Naive thymus-derived CD4-positive, alpha-beta T cell (primary cell): ENCODE results near the gene ERFE. TPM values are rescaled to one million over a fixed set of nuclear protein-coding genes. Genes with fewer than 3 reads are reported as not detected.
"Not testable (repeated sequence)": the region's sequence is repeated elsewhere in the genome, so short reads cannot be mapped to it uniquely, and the experiment has no call there.

Experiments
- ATAC-seq: fragments of 150-1000 bp; cut with Tn5 transposase; 2 replicates; pipeline ENCODE4 v1.10.0; 2021; ENCODE audit warnings: mild to moderate bottlenecking, moderate library complexity
- CTCF ChIA-PET: fragments of 350-600 bp; sonication (Branson Sonifier 250); formaldehyde crosslinking; loops from one replicate; lab custom pipeline; 2021; ENCODE audit warnings: antibody characterized with exemption; lab: Charles Lee
- POLR2A ChIA-PET: fragments of 350-600 bp; sonication (Branson Sonifier 250); formaldehyde crosslinking; loops from one replicate; lab custom pipeline; 2021; ENCODE audit warnings: antibody characterized with exemption, inconsistent platforms; lab: Charles Lee
- DNase-seq, 9 donors: peaks; one replicate each; pipeline versions ENCODE4 v3.0.0 to v3.0.0-alpha.2; 2020 to 2022; ENCODE audit warnings: mixed read lengths in 1 of 9
- H3K27ac ChIP-seq: one replicate; pipeline ENCODE4 v1.7.0; 2013; ENCODE audit warnings: mild to moderate bottlenecking, low read depth, low read length, moderate library complexity
- H3K27me3 ChIP-seq, 2 donors: one replicate each; pipeline ENCODE4 v1.7.0; 2013; ENCODE audit warnings: low read length in 2 of 2, mild to moderate bottlenecking in 2 of 2, moderate library complexity in 2 of 2; ENCODE audit not compliant: control insufficient read depth in 2 of 2, insufficient read depth in 2 of 2
- H3K36me3 ChIP-seq, 3 experiments: 1 replicate in 2 of 3; 2 replicates in 1 of 3; pipeline ENCODE4 v1.7.0; 2013; ENCODE audit warnings: low read length in 3 of 3, mild to moderate bottlenecking in 3 of 3, moderate library complexity in 1 of 3; ENCODE audit not compliant: insufficient read depth in 3 of 3, control insufficient read depth in 2 of 3
- H3K4me1 ChIP-seq, 2 donors: one replicate each; pipeline ENCODE4 v1.7.0; 2013; ENCODE audit warnings: low read length in 2 of 2, mild to moderate bottlenecking in 2 of 2, moderate library complexity in 1 of 2; ENCODE audit not compliant: control insufficient read depth in 2 of 2, insufficient read depth in 2 of 2
- H3K4me3 ChIP-seq: 2 replicates; pipeline ENCODE4 v1.7.0; 2013; ENCODE audit warnings: mild to moderate bottlenecking, low read length
- H3K9me3 ChIP-seq, 3 experiments: 1 replicate in 2 of 3; 2 replicates in 1 of 3; pipeline ENCODE4 v1.7.0; 2013; ENCODE audit warnings: low read length in 3 of 3; ENCODE audit not compliant: control insufficient read depth in 2 of 3
- H3K27ac Mint-ChIP-seq, 9 donors: one replicate each; pipeline ENCODE4 v1.8.0; 2020 to 2022; ENCODE audit warnings: mixed read lengths in 9 of 9, mild to moderate bottlenecking in 8 of 9, moderate library complexity in 5 of 9, inconsistent platforms in 2 of 9
- H3K27me3 Mint-ChIP-seq, 5 donors: one replicate each; pipeline ENCODE4 v1.8.0; 2021 to 2022; ENCODE audit warnings: mixed read lengths in 5 of 5, mild to moderate bottlenecking in 1 of 5
- H3K36me3 Mint-ChIP-seq, 5 donors: one replicate each; pipeline ENCODE4 v1.8.0; 2020 to 2022; ENCODE audit warnings: mixed read lengths in 5 of 5, mild to moderate bottlenecking in 3 of 5, inconsistent platforms in 1 of 5
- H3K4me1 Mint-ChIP-seq, 7 donors: one replicate each; pipeline ENCODE4 v1.8.0; 2020 to 2022; ENCODE audit warnings: mixed read lengths in 7 of 7, mild to moderate bottlenecking in 3 of 7, inconsistent platforms in 1 of 7
- H3K4me3 Mint-ChIP-seq, 10 donors: one replicate each; pipeline ENCODE4 v1.8.0; 2020 to 2022; ENCODE audit warnings: mild to moderate bottlenecking in 10 of 10, mixed read lengths in 10 of 10, moderate library complexity in 6 of 10, inconsistent platforms in 2 of 10
- H3K9me3 Mint-ChIP-seq, 11 donors: one replicate each; pipeline ENCODE4 v1.8.0; 2020 to 2022; ENCODE audit warnings: mixed read lengths in 11 of 11, mild to moderate bottlenecking in 4 of 11, inconsistent platforms in 1 of 11, moderate library complexity in 1 of 11
- intact Hi-C, 2 donors: fragments of 100-400 bp; cut with micrococcal nuclease; formaldehyde crosslinking; loops; one replicate each; pipeline ENCODE4 v1.15.1; 2023
- polyA plus RNA-seq, 2 donors: library from polyadenylated mRNA; unstranded; fragments of 300-500 nt; fragmentation: Illumina TruSeq; gene quantifications; one replicate each; pipeline ENCODE4 v1.2.3, GENCODE V29; 2021
- total RNA-seq, 6 experiments: library from RNA in 5 of 6; stranded (reverse) in 5 of 6; gene quantifications; 1 replicate in 5 of 6; 2 replicates in 1 of 6; pipeline ENCODE4 v1.2.3 and lab custom pipeline; 2021 to 2026

ERFE gene, protein sequence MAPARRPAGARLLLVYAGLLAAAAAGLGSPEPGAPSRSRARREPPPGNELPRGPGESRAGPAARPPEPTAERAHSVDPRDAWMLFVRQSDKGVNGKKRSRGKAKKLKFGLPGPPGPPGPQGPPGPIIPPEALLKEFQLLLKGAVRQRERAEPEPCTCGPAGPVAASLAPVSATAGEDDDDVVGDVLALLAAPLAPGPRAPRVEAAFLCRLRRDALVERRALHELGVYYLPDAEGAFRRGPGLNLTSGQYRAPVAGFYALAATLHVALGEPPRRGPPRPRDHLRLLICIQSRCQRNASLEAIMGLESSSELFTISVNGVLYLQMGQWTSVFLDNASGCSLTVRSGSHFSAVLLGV
- under 1 TPM in 2 of 5 experiments, not detected in 3; 0.29 to 0.31 TPM for total RNA-seq
- not detected for polyA plus RNA-seq
- not detected for total RNA-seq (lab: John Stamatoyannopoulos, UW)

DNA sequence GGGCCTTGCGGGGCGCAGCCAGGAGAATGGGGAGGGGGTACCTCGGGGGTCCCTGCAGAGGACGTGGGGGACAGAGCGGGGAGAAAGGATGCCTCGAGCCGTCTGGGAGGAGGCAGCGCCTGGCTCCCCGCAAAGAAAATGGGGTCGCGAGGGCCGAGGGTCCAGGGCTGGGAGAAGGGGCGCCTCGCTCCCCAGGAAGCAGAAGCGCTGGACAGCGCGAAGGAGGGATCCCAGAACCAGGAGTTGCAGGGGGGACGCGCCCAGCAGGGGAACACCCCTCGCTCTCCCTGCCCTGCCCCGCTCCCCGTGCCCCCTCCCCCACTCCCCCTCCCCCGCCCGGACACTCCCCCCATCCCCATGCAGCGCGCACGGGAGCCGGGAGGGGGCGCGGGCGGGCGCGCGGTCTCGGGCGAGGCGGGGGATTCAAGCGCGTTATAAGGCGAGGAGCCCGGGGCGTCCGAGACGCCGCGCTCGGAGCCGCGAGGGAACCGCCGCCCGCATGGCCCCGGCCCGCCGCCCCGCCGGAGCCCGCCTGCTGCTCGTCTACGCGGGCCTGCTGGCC lies at the start of gene ERFE:
TSS of gene ERFE (plus strand) at position 462 of the 562 bp plus-strand sequence. CDS start at position 500, 38 bp downstream.
- Histone ChIP-seq H3K9me3 (no peaks in the 10 kb centered on the region), H3K36me3 (no peaks in the 10 kb centered on the region), H3K27me3 (no peaks in the 10 kb centered on the region), H3K27ac (no peak within 1 kb of the TSS), H3K4me1 (peaks cover 0 to 11% of the 10 kb centered on the region in 2 donors), H3K4me3 (no peak within 1 kb of the TSS)
- intact Hi-C loops, result loop anchor here in 1 of 2 donors (5.0 kb wide), 2 partner anchors 44 to 301 kb away; partner anchors contain the start of genes ILKAP and RAMP1
- peak; percentile 80 for ATAC-seq
- Mint-ChIP-seq H3K36me3 (peaks cover 0 to 2% (median 0%) of the 10 kb centered on the region in 5 donors), H3K9me3 (peaks cover 0 to 5% (median 0%) of the 10 kb centered on the region in 11 donors), H3K27ac (no peak within 1 kb of the TSS), H3K4me1 (peaks cover 0 to 9% (median 6%) of the 10 kb centered on the region in 7 donors), H3K4me3 (peak within 1 kb of the TSS; percentile 54 to 79 (median 72)), H3K27me3 (peaks cover 7 to 26% (median 13%) of the 10 kb centered on the region in 5 donors)
- DNase-seq, result peak in 8 of 9 donors; percentile 16 to 74 (median 40)
- POLR2A ChIA-PET, result no interaction called here
- CTCF ChIA-PET, result no interaction called here

DNA sequence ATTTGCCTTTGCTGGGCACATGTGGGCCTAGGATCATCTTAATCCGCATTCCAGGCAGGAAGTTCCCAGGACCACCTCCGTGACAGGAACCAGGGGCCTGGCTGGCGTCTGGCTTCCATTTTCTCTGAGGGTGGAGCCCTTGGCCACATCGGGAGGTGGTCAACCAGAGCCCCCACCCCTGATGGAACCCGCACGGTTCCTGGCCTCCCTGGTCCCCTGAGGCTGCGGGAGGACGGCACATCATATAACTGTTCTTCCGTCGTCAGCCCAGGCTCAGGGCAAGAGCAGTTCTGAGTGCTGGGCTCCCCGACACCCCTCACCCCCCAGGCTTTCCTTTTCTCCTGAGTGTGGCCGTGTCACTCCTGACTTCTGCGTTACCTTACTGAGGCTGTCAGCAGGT lies 45.2 kb upstream of the ERFE start:
- H3K36me3 ChIP-seq, result no peaks in the 10 kb centered on the region
- ATAC-seq, result no peak
- peaks cover 0 to 11% (median 5%) of the 10 kb centered on the region in 5 donors for H3K36me3 Mint-ChIP-seq
- H3K4me1 ChIP-seq, result no peaks in the 10 kb centered on the region
- H3K4me3 ChIP-seq, result no peak overlapping the region
- H3K4me1 Mint-ChIP-seq, result peaks cover 0 to 9% (median 6%) of the 10 kb centered on the region in 7 donors
- no peak for DNase-seq
- H3K27me3 Mint-ChIP-seq, result peaks cover 0 to 10% (median 6%) of the 10 kb centered on the region in 5 donors
- intact Hi-C loops, result no loop called here
- H3K9me3 Mint-ChIP-seq, result peaks cover 0 to 24% (median 10%) of the 10 kb centered on the region in 11 donors
- no peak overlapping the region for H3K27ac Mint-ChIP-seq
- H3K9me3 ChIP-seq, result peaks cover 0 to 4% (median 0%) of the 10 kb centered on the region in 3 experiments
- ChIA-PET POLR2A (no interaction called here), CTCF (no interaction called here)
- H3K27ac ChIP-seq, result no peak overlapping the region
- no peaks in the 10 kb centered on the region for H3K27me3 ChIP-seq
- H3K4me3 Mint-ChIP-seq, result no peak overlapping the region

DNA sequence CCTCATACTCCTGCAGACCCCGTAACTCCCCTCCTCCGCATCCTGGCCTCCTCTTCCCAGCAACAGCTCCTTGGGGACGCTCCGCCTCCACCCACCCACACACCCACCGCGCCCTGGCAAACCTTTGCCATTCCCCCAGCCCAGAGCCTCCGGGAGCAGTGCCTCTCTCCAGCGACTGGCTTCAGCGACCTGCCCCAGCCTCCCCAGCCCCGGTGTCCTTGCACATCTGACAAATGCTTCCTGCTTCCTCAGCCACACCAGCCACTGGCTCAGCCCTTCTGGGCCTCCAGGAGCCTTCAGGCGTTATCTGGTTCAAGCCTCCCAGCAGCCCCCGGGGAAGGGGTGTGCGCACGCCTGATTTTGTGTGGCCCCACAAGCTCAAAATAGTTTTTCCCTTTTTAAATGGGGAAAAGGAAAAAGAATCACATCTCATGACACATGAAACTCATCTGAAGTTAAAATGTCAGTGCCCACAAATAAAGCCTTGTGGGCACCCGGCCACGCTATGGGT lies 44.4 kb upstream of the ERFE start:
- Histone ChIP-seq H3K36me3 (no peaks in the 10 kb centered on the region), H3K4me3 (no peak overlapping the region), H3K4me1 (no peaks in the 10 kb centered on the region), H3K27me3 (no peaks in the 10 kb centered on the region), H3K27ac (no peak overlapping the region), H3K9me3 (peaks cover 0 to 4% (median 0%) of the 10 kb centered on the region in 3 experiments)
- Mint-ChIP-seq H3K27me3 (peaks cover 0 to 14% (median 6%) of the 10 kb centered on the region in 5 donors), H3K36me3 (peaks cover 0 to 11% (median 5%) of the 10 kb centered on the region in 5 donors), H3K9me3 (peaks cover 0 to 24% (median 10%) of the 10 kb centered on the region in 11 donors), H3K4me1 (peaks cover 0 to 4% (median 2%) of the 10 kb centered on the region in 7 donors), H3K27ac (no peak overlapping the region), H3K4me3 (no peak overlapping the region)
- ATAC-seq (no peak), DNase-seq (no peak)
- POLR2A ChIA-PET, result no interaction called here
- intact Hi-C loops, result no loop called here
- CTCF ChIA-PET, result no interaction called here

DNA sequence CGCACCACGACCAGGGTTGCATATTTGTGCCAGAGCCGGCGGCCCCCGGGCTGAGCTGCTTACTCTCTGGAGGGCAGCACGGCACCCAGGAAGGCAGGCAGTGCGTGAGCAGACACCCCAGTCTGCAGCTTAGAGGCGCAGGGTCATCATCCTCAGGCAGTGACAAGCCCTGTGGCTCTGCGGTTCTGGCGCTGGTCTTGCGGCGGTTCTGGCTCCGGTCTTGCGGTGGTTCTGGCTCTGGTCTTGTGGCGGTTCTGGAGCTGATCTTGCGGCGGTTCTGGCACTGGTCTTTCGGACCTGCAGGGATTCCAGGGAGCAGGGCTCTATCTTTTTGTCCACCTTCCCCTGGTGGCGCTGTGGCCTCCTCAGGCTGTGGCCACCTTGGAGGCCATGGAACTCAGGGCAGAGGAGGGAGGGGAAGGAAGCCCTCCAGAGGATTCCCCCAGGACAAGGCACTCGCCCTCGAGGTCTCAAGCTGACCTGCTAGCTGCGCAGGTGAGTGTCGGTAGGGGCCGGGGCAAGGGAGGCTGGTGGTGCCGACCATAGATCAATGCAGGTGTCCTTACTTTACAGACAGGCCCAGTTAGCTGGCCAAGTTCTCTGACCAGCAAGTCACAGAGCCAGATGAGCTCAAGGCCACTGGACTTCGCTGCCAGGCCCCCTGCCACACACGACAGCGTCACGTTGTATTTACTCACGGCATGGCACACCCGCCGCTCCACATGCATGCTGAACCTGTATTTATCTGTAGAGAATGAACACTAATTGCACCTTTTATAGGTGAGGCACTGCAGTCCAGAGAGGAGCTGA lies 43.7 kb upstream of the ERFE start:
- no peak overlapping the region for H3K4me3 Mint-ChIP-seq
- H3K4me3 ChIP-seq, result no peak overlapping the region
- no peaks in the 10 kb centered on the region for H3K4me1 ChIP-seq
- POLR2A ChIA-PET, result no interaction called here
- peaks cover 0 to 14% (median 6%) of the 10 kb centered on the region in 5 donors for H3K27me3 Mint-ChIP-seq
- no peak overlapping the region for H3K27ac Mint-ChIP-seq
- no peak for ATAC-seq
- H3K27ac ChIP-seq, result no peak overlapping the region
- no peaks in the 10 kb centered on the region for H3K27me3 ChIP-seq
- no peaks in the 10 kb centered on the region for H3K36me3 ChIP-seq
- H3K4me1 Mint-ChIP-seq, result no peaks in the 10 kb centered on the region
- H3K36me3 Mint-ChIP-seq, result peaks cover 0 to 11% (median 5%) of the 10 kb centered on the region in 5 donors
- DNase-seq, result no peak
- intact Hi-C loops, result no loop called here
- CTCF ChIA-PET, result no interaction called here
- H3K9me3 ChIP-seq, result peaks cover 0 to 4% (median 0%) of the 10 kb centered on the region in 3 experiments
- H3K9me3 Mint-ChIP-seq, result peaks cover 0 to 24% (median 10%) of the 10 kb centered on the region in 11 donors

DNA sequence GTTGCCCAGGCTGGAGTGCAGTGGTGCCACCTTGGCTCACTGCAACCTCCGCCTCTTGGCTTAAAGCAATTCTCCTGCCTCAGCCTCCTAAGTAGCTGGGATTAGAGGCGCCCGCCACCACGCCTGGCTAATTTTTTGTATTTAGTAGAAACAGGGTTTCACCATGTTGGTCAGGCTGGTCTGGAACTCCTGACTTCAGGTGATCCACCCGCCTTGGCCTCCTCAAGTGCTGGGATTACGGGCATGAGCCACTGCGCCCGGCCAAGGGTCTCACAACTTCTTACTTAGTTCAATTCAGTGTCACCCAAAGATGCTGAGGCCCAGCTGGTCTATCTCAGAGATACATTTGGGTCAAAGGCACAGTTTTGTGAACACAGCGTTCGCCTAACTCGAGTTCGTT lies 43.1 kb upstream of the ERFE start:
- intact Hi-C loops, H3K4me1 Mint-ChIP-seq, H3K27ac Mint-ChIP-seq, H3K27ac ChIP-seq, CTCF ChIA-PET, H3K4me3 Mint-ChIP-seq, H3K27me3 ChIP-seq, H3K4me3 ChIP-seq, DNase-seq, H3K4me1 ChIP-seq, ATAC-seq, H3K36me3 ChIP-seq, POLR2A ChIA-PET, H3K9me3 ChIP-seq: not testable (repeated sequence)
- H3K9me3 Mint-ChIP-seq, result peaks cover 0 to 24% (median 10%) of the 10 kb centered on the region in 11 donors
- H3K27me3 Mint-ChIP-seq, result peaks cover 0 to 14% (median 6%) of the 10 kb centered on the region in 5 donors
- H3K36me3 Mint-ChIP-seq, result peaks cover 0 to 11% (median 5%) of the 10 kb centered on the region in 5 donors
